ENCODE measurements around the gene KLHL41.
"Not testable (repeated sequence)": the region's sequence is repeated elsewhere in the genome, so short reads cannot be mapped to it uniquely, and the experiment has no call there.

- TF ChIP-seq EP300 (conservative IDR thresholded peaks at IDR 0.05; ENCODE audit: poor library complexity, severe bottlenecking) (peak; percentile 83), POLR2AphosphoS5 (IDR thresholded peaks at IDR 0.05) (peak; percentile 37)
- TF ChIP-seq, protein P1, sequence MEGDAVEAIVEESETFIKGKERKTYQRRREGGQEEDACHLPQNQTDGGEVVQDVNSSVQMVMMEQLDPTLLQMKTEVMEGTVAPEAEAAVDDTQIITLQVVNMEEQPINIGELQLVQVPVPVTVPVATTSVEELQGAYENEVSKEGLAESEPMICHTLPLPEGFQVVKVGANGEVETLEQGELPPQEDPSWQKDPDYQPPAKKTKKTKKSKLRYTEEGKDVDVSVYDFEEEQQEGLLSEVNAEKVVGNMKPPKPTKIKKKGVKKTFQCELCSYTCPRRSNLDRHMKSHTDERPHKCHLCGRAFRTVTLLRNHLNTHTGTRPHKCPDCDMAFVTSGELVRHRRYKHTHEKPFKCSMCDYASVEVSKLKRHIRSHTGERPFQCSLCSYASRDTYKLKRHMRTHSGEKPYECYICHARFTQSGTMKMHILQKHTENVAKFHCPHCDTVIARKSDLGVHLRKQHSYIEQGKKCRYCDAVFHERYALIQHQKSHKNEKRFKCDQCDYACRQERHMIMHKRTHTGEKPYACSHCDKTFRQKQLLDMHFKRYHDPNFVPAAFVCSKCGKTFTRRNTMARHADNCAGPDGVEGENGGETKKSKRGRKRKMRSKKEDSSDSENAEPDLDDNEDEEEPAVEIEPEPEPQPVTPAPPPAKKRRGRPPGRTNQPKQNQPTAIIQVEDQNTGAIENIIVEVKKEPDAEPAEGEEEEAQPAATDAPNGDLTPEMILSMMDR (IDR thresholded peaks at IDR 0.05; ENCODE audit: poor library complexity, severe bottlenecking), result not testable (repeated sequence)
- TF ChIP-seq EZH2 (IDR thresholded peaks at IDR 0.05; ENCODE audit: borderline replicate concordance, insufficient read depth, low read length, poor library complexity, severe bottlenecking); TAF1 (IDR thresholded peaks at IDR 0.05; ENCODE audit: low read depth); RAD21 (conservative IDR thresholded peaks at IDR 0.05); SMC3 (conservative IDR thresholded peaks at IDR 0.05; ENCODE audit: poor library complexity): not testable (repeated sequence)
Measured at GRCh38 chr2:169516488-169516995, 7.0 kb downstream of the KLHL41 start.
